HepG2 (cell line): Measurements from ENCODE around the gene S100A10. TPM values are rescaled to one million over a fixed set of nuclear protein-coding genes. Genes with fewer than 3 reads are reported as not detected.

Experiments
- DMAP1 ChIP-seq: IDR thresholded peaks from 2 replicates; pipeline ENCODE4 v1.6.1; 2016
- HNF4A ChIP-seq: sonication (generic); formaldehyde crosslinking; IDR thresholded peaks from 2 replicates; pipeline ENCODE4 v1.4.0; 2020; ENCODE audit warnings: missing genetic modification reagents
- HNRNPK ChIP-seq: fragments of 200-400 bp; formaldehyde crosslinking; IDR thresholded peaks from 2 replicates; pipeline ENCODE4 v1.6.1; 2018; ENCODE audit warnings: low read length, low read depth, moderate library complexity, mild to moderate bottlenecking; ENCODE audit not compliant: poor library complexity, severe bottlenecking
- KAT7 ChIP-seq: IDR thresholded peaks from 2 replicates; pipeline ENCODE4 v1.6.1; 2018; ENCODE audit warnings: borderline replicate concordance, missing compliant biosample characterization
- MTA1 ChIP-seq: sonication (generic); formaldehyde crosslinking; IDR thresholded peaks from 2 replicates; pipeline ENCODE4 v1.4.0; 2020; ENCODE audit warnings: missing genetic modification reagents, mild to moderate bottlenecking, borderline replicate concordance
- NFE2L1 ChIP-seq: sonication (generic); formaldehyde crosslinking; IDR thresholded peaks from 2 replicates; pipeline ENCODE4 v1.4.0; 2020; ENCODE audit warnings: missing genetic modification reagents, mild to moderate bottlenecking, borderline replicate concordance
- NFKB2 ChIP-seq: sonication (generic); formaldehyde crosslinking; IDR thresholded peaks from 2 replicates; pipeline ENCODE4 v1.4.0; 2020; ENCODE audit warnings: missing genetic modification reagents, borderline replicate concordance
- POLR2G ChIP-seq: fragments of 200-400 bp; formaldehyde crosslinking; IDR thresholded peaks from 2 replicates; pipeline ENCODE4 v1.6.1; 2018; ENCODE audit warnings: mild to moderate bottlenecking, low read depth, low read length, moderate library complexity
- RFXAP ChIP-seq: sonication (generic); formaldehyde crosslinking; IDR thresholded peaks from 2 replicates; pipeline ENCODE4 v1.4.0; 2020; ENCODE audit warnings: missing genetic modification reagents, borderline replicate concordance
- YEATS4 ChIP-seq: sonication (generic); formaldehyde crosslinking; IDR thresholded peaks from 2 replicates; pipeline ENCODE4 v1.4.0; 2020; ENCODE audit warnings: missing genetic modification reagents, borderline replicate concordance
- ZNF234 ChIP-seq: sonication (generic); formaldehyde crosslinking; conservative IDR thresholded peaks from 2 replicates; pipeline ENCODE4 v1.5.1; 2020; ENCODE audit warnings: mild to moderate bottlenecking, missing genetic modification reagents
- ZNF546 ChIP-seq: sonication (generic); formaldehyde crosslinking; conservative IDR thresholded peaks from 2 replicates; pipeline ENCODE4 v1.8.1; 2023; ENCODE audit warnings: mild to moderate bottlenecking, missing genetic modification reagents
- ZNF660 ChIP-seq: sonication (generic); formaldehyde crosslinking; IDR thresholded peaks from 2 replicates; pipeline ENCODE4 v1.5.1; 2020; ENCODE audit warnings: mild to moderate bottlenecking, low read depth, missing genetic modification reagents, borderline replicate concordance
- polyA plus RNA-seq, 8 experiments: library from polyadenylated mRNA; depleted of rRNA in 3 of 8; stranded (reverse) in 7 of 8; unstranded in 1 of 8; fragments of >200 nt; fragmentation: Illumina TruSeq in 4 of 8; extraction: Trizol in 4 of 8; gene quantifications; 2 replicates each; pipeline versions ENCODE4 v1.2.1 to v1.2.3, GENCODE V29; 2011 to 2016; ENCODE audit warnings: low read depth in 4 of 8, missing spikeins in 1 of 8, mixed read lengths in 1 of 8; ENCODE audit not compliant: insufficient read depth in 1 of 8
- total RNA-seq, 5 experiments: library from RNA; depleted of rRNA; stranded (reverse); fragments of >200 nt; fragmentation: Illumina TruSeq; extraction: Trizol; gene quantifications; 2 replicates each; pipeline ENCODE4 v1.2.3, GENCODE V29; 2016; ENCODE audit warnings: low read depth in 1 of 5
- TF ChIP-seq, protein P1 (sequence below): sonication (generic); formaldehyde crosslinking; IDR thresholded peaks from 2 replicates; pipeline ENCODE4 v1.9.0; 2022; ENCODE audit warnings: missing genetic modification reagents, mild to moderate bottlenecking, borderline replicate concordance
- TF ChIP-seq, protein P2 (sequence below): sonication (generic); formaldehyde crosslinking; IDR thresholded peaks from 2 replicates; pipeline ENCODE4 v1.4.0; 2020; ENCODE audit warnings: missing genetic modification reagents
- TF ChIP-seq, protein P3 (sequence below): IDR thresholded peaks from 2 replicates; pipeline ENCODE4 v1.6.1; 2016; ENCODE audit warnings: missing compliant biosample characterization, missing genetic modification reagents, borderline replicate concordance
- TF ChIP-seq, protein P4 (sequence below): sonication (generic); formaldehyde crosslinking; IDR thresholded peaks from 2 replicates; pipeline ENCODE4 v1.8.0; 2022; ENCODE audit warnings: mild to moderate bottlenecking, missing genetic modification reagents
- TF ChIP-seq, protein P5 (sequence below): sonication (generic); formaldehyde crosslinking; IDR thresholded peaks from 2 replicates; pipeline ENCODE4 v1.8.1; 2023; ENCODE audit warnings: mild to moderate bottlenecking, moderate library complexity, missing genetic modification reagents
- TF ChIP-seq, protein P6 (sequence below): IDR thresholded peaks from 2 replicates; pipeline ENCODE4 v1.6.1; 2018; ENCODE audit warnings: missing genetic modification reagents, mild to moderate bottlenecking, missing compliant biosample characterization

Gene S100A10
- total and polyA plus RNA-seq, 2 of the 13 experiments (the other 11 are each of a cell fraction or from before 2014, with no cell fraction given) = 16.8 to 28.7 TPM

DNA sequence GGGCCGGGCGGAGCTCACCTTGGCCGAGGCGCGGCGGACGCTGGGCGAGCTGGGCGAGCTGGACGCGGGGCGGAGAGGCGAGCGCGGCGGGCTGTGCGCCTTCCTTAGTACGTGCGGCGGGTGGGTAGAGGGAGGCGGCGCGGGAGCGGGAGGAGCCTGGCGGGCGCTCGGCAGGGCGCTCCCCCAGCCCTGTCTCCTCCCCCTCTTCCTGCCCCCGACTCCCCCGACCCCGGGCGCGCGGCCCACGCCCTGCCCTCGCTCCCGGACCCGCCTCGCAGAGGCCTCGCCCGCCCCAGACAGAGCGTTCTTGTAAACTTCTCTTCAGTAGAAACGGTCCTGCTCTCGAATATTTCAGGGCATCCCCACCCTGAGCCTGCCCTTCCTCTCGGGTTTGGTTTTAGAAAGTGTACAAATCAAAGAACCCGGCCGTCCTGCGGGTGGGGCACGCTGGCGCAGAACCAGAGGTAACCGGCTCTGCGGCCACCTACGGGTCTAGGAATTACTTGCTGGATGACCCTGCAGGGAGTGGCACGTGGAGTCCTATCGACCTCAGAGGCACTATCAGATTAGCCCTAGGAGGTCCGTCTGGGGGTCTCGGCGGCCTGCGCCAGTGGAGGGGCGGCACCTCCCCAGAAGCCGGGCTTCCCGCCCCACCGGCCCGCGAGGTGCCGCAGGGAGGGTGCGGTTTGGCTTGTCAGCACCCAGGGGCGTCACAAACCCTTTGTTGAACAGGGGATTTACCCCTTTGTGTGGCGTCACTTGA lies at the start of gene S100A10 (continued):
- TF ChIP-seq, protein P1, sequence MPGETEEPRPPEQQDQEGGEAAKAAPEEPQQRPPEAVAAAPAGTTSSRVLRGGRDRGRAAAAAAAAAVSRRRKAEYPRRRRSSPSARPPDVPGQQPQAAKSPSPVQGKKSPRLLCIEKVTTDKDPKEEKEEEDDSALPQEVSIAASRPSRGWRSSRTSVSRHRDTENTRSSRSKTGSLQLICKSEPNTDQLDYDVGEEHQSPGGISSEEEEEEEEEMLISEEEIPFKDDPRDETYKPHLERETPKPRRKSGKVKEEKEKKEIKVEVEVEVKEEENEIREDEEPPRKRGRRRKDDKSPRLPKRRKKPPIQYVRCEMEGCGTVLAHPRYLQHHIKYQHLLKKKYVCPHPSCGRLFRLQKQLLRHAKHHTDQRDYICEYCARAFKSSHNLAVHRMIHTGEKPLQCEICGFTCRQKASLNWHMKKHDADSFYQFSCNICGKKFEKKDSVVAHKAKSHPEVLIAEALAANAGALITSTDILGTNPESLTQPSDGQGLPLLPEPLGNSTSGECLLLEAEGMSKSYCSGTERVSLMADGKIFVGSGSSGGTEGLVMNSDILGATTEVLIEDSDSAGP (CRISPR knock-in tag) = 0 out of 2 replicates have a peak, but pooled peaks have one; percentile 53
- TF ChIP-seq, protein P2, sequence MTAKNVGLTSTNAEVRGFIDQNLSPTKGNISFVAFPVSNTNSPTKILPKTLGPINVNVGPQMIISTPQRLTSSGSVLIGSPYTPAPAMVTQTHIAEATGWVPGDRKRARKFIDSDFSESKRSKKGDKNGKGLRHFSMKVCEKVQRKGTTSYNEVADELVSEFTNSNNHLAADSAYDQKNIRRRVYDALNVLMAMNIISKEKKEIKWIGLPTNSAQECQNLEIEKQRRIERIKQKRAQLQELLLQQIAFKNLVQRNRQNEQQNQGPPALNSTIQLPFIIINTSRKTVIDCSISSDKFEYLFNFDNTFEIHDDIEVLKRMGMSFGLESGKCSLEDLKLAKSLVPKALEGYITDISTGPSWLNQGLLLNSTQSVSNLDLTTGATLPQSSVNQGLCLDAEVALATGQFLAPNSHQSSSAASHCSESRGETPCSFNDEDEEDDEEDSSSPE (CRISPR knock-in tag) = peak; percentile 51
- TF ChIP-seq, protein P3, sequence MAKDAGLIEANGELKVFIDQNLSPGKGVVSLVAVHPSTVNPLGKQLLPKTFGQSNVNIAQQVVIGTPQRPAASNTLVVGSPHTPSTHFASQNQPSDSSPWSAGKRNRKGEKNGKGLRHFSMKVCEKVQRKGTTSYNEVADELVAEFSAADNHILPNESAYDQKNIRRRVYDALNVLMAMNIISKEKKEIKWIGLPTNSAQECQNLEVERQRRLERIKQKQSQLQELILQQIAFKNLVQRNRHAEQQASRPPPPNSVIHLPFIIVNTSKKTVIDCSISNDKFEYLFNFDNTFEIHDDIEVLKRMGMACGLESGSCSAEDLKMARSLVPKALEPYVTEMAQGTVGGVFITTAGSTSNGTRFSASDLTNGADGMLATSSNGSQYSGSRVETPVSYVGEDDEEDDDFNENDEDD (CRISPR knock-in tag) = 0 out of 2 replicates have a peak, but pooled peaks have one; percentile 18
- 0 out of 2 replicates have a peak, but pooled peaks have one; percentile 15 for TF ChIP-seq ZNF546 (CRISPR knock-in tag)
- TF ChIP-seq HNRNPK = peak; percentile 80
- 0 out of 2 replicates have a peak, but pooled peaks have one; percentile 13 for TF ChIP-seq RFXAP (CRISPR knock-in tag)
- peak; percentile 64; the same call in 1 of the 2 replicates for TF ChIP-seq ZNF234
- TF ChIP-seq NFE2L1 = no peak
- TF ChIP-seq HNF4A = 0 out of 2 replicates have a peak, but pooled peaks have one; percentile 13
- peak; percentile 31; the same call in 1 of the 2 replicates for TF ChIP-seq DMAP1 (CRISPR knock-in tag)
- TF ChIP-seq ZNF660 = no peak
- TF ChIP-seq NFKB2 (CRISPR knock-in tag) = 0 out of 2 replicates have a peak, but pooled peaks have one; percentile 26
- TF ChIP-seq, protein P4, sequence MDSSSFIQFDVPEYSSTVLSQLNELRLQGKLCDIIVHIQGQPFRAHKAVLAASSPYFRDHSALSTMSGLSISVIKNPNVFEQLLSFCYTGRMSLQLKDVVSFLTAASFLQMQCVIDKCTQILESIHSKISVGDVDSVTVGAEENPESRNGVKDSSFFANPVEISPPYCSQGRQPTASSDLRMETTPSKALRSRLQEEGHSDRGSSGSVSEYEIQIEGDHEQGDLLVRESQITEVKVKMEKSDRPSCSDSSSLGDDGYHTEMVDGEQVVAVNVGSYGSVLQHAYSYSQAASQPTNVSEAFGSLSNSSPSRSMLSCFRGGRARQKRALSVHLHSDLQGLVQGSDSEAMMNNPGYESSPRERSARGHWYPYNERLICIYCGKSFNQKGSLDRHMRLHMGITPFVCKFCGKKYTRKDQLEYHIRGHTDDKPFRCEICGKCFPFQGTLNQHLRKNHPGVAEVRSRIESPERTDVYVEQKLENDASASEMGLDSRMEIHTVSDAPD (CRISPR knock-in tag) = no peak
- TF ChIP-seq KAT7 (CRISPR knock-in tag) = peak; percentile 36; the same call in 1 of the 2 replicates
- TF ChIP-seq YEATS4 (CRISPR knock-in tag) = peak; percentile 45
- TF ChIP-seq, protein P5, sequence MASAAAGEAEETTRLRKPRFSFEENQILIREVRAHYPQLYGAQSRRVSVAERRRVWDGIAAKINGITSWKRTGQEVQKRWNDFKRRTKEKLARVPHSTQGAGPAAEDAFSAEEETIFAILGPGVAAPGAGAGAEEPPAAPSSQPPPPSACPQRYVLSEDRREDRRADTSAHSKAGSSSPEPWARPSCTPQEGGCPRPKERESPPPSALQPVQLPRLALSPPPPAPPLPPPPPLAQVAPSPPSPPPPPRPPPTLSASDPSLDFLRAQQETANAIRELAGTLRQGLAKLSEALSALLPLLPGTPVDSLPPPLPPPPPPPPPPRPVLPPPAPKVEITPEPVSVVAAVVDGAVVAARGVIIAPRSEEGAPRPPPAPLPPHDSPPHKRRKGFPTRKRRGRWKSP = peak; percentile 47; the same call in 1 of the 2 replicates
- peak; percentile 51; the same call in 1 of the 2 replicates for TF ChIP-seq POLR2G
- TF ChIP-seq, protein P6, sequence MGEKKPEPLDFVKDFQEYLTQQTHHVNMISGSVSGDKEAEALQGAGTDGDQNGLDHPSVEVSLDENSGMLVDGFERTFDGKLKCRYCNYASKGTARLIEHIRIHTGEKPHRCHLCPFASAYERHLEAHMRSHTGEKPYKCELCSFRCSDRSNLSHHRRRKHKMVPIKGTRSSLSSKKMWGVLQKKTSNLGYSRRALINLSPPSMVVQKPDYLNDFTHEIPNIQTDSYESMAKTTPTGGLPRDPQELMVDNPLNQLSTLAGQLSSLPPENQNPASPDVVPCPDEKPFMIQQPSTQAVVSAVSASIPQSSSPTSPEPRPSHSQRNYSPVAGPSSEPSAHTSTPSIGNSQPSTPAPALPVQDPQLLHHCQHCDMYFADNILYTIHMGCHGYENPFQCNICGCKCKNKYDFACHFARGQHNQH (CRISPR knock-in tag) = no peak
- TF ChIP-seq MTA1 (CRISPR knock-in tag) = 0 out of 2 replicates have a peak, but pooled peaks have one; percentile 14
